ENCODE measurements around the gene CENPU.

CENPU gene

DNA sequence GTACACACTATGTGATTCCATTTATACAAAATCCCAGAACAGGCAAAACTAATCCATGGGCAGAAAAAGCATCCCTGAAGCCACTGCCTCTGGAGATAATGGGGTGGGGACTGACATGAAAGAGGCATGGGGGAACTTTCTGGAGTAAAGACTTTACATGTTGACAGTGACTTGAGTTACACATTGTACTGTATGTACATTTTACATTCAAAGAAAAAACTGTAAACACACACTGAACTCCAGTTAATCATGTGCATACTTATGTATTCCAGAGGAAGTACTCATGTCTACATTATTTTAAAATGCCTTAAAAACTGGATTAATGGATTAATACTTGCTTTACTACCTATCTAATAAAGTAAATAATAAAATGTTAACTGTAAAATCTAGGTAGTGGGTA is 21.6 kb downstream of the CENPU start:
- no peak for DNase-seq (ENCODE audit: low read depth)

GRCh38 chr4:184706453-184706852 is 27.4 kb downstream of the CENPU start:
- DNase-seq (ENCODE audit: low read depth): no peak

DNA sequence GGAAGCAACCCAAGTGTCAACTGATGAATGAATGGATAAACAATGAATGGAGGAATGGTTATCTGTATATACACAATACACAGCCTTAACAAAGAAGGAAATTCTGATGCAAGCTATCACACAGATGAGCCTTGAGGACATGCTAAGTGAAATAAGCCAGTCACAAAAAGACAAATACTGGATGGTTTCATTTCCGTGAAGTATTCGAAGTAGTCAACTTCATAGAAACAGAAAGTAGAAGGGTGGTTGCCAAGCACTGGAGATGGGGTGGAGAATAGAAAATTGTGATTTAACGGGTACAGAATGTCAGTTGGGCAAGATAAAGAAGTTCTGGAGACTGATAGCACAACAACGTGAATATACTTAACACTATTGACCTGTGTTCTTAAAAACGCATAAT is 28.2 kb downstream of the CENPU start:
- DNase-seq (ENCODE audit: low read depth): no peak

DNA sequence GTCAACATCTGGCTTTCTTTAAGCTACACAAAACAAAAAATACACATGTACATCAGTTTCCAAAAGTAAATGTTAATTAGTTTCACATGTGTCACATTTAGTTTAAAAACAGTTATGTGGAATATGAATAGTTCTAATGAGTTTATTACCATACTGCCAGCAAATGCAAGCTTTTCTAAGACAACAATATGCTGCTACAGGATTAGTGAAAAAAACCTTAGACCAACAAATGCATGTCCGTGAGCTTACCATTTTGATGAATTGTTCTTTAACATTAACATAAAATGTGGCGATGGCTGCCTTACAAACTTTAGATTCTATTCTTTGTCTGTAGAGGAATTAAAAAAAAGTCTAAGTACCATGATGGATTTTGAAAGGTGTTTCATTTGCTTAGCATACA is 31.8 kb downstream of the CENPU start:
- no peak for DNase-seq (ENCODE audit: low read depth)

DNA sequence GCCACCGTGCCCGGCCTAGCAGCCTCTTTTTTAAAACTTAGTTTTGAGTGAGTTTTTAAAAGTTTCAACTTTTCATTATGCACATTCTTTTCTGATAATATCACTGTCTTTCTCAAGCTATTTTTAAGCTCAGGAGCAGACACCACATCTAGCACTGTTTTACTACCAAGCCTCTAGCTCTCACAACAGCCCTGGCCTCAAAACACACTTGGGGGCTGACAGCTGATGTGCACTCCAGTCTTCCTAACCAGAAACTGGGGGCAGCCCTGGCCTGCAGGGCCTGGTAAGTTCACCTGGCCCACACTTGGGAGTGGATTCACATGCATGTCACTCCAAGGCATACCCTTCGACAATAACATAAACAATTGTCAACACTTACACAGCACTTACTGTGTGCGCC is 34.0 kb downstream of the CENPU start:
- DNase-seq (ENCODE audit: low read depth): no peak

GRCh38 chr4:184697956-184698355 is 35.9 kb downstream of the CENPU start:
- DNase-seq (ENCODE audit: low read depth): no peak

DNA sequence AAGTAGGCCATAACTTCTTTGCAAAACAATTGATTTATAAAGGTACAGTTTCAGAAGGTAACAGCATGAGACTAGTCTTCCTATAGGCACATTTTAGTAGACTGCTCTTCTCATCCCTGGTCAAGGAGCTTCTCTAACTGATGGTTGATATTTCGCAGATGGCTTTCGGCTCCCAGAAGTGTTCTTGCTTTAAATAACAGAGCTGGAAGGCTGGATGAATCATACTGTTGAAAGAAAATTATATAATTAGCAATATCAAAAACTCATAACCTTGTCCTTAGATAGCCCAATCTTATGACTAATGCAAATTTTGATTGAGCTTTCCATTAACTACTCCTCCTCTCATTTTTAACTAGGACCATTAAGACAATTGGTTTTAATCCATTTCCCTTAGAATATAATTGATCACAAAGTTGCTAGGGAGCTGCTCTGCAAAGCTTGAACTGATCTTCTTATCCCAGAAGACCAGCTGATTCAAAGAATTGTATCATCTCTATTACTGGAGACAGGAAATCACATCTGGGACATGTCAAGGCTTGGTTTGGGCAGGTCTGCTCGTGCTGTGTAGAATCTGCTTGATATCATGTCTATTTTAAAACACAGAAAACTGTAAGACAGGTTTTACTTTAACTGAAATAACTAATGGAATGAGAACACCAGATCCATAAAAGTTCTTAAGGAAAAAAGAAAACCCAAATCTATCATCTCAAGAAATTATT is 38.6 kb downstream of the CENPU start:
- no peak for DNase-seq (ENCODE audit: low read depth)

GRCh38 chr4:184694412-184694956 is 39.4 kb downstream of the CENPU start:
- DNase-seq (ENCODE audit: low read depth): no peak

- no peak for DNase-seq (ENCODE audit: low read depth)
Observed at GRCh38 chr4:184693056-184693455, 40.8 kb downstream of the CENPU start.

GRCh38 chr4:184689681-184690080 is 44.2 kb downstream of the CENPU start:
- DNase-seq (ENCODE audit: low read depth): no peak

- DNase-seq (ENCODE audit: low read depth): no peak
Observed at GRCh38 chr4:184688447-184688846, 45.4 kb downstream of the CENPU start.

- no peak for DNase-seq (ENCODE audit: low read depth)
Observed at GRCh38 chr4:184688005-184688404, 45.9 kb downstream of the CENPU start.

GRCh38 chr4:184684491-184685189 is 49.3 kb downstream of the CENPU start:
- peak; percentile 99 for DNase-seq (ENCODE audit: low read depth)

DNA sequence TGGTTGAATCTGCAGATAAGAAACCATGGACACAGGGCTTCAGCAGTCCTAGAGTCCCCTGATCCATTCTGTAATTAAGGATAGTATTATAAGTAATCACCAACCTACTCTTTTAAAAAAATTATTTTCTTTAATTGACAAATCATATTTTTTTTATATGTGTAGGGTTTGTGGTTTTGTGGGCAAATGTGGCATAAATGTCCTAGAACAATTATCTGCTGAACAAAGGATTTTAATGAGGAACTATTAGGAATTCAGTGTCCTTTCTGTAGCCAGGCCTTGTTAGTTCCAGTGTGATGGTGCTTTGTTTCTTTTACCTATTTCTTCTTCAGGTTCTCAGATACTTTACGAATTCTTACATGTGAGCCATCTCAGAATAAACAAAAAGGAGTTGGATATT is 52.0 kb downstream of the CENPU start:
- DNase-seq (ENCODE audit: low read depth): no peak

GRCh38 chr4:184680698-184681097 is 53.2 kb downstream of the CENPU start:
- no peak for DNase-seq (ENCODE audit: low read depth)

DNA sequence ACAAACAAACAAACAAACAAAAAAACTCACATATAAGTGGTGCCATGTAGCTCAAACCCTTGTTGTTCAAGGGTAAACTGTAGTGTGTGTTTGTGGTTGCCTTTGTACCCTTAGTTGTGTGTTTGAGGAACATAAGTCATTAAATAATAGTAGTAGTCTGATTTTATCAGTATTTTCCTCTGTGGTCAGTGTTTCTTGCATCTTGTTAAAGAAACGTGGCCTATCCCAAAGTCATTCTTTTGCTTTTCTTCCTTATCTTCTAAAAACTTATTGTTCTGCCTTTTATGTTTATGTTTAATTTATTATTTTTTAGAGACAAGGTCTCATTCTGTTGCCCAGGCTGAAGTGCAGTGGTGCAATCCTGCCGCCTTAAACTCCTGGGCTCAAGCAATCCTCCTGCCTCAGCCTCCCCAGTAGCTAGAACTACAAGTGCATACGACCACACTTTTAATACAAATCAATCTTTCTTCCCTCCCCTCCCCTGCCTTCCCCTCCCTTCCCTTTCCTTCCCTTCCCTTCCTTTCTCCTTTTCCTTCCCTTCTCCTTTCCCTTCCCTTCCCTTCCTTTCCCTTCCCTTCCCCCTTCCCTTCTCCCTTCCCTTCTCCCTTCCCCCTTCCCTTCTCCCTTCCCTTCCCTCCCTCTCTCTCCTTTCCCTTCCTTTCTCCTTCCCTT is 57.9 kb downstream of the CENPU start:
- peak; percentile 31 for DNase-seq (ENCODE audit: low read depth)

DNA sequence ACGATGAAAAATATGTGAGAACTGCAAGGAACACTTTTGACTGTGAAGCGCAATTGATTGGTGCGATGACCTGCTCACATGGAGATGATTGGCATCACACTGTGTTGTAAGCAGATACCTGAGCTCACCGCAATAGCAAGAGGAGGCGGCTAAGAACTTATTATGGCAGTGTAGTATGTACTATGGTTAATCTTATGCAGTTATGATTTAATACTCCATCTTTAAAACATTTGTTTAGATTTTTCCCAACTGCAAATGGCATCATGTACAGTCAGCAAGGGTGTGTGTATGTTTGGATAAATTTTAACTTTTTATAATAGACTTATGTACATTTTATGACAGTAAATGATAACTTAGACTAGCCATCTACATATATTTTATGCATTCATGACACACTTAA is 58.9 kb downstream of the CENPU start:
- no peak for DNase-seq (ENCODE audit: low read depth)

DNA sequence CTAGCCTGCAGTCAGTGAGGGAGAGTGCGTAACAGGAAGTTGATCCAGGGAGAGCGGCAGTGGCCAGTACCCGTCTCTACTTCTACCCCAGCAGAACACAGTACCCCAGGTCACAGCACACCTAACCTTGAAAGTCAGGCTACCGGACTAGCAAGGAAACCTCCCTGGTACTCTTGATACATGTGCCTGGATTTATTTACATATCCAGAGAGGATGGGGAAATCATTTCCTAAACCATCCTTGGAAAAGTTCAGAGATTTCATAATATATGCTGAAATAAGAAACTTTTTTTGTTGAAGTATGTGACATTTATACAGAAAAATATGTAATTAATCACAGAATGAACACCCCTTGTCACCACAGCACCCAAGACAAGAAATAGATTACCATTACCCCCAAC is 59.9 kb downstream of the CENPU start:
- no peak for DNase-seq (ENCODE audit: low read depth)

GRCh38 chr4:184672741-184673140 is 61.2 kb downstream of the CENPU start:
- no peak for DNase-seq (ENCODE audit: low read depth)

GRCh38 chr4:184671101-184671500 is 62.8 kb downstream of the CENPU start:
- DNase-seq (ENCODE audit: low read depth): no peak

DNA sequence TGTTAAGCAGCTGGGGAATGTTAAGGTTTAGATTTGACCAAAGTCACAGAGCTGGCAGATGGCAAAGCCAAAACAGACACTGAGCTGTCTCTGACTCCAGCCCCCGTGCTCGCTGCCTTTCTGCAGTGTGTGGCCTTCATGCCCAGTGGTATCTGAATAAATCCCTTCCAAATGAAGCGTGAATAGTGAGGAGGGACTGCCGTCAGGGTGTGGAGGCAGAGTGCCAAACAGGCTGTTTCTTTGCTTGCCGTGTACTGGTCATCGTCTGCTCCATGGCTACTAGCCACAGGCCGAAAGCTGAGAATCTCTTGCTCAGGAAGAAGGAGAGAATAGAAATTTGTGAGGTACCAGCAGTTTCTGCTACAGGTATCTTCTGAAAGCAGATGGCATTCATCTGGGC is 64.6 kb downstream of the CENPU start:
- DNase-seq (ENCODE audit: low read depth): no peak

- DNase-seq (ENCODE audit: low read depth): no peak
Observed at GRCh38 chr4:184668511-184669114, 65.3 kb downstream of the CENPU start.

DNA sequence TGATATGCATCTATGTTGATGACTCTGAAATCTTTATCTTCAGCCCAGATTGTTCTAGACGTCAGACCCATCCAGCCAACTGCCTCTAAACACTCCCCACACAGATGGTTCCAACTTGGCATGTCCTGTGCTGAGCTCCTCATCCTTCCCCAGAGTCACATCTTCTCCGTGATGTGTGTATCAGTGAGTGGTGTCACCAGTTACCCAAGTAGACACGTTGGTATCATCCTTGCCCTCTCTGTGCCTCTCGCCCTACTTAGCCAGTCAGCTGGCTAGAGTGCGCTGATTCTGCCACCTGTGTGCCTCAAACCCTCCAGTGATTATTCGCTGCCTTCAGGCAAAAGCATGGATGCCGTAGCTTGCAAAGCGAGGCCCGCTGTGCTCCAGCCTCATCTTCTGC is 65.8 kb downstream of the CENPU start:
- DNase-seq (ENCODE audit: low read depth): no peak

Measured in CMK (cell line).